ENCODE results near the gene TEX19.
A peak's percentile ranks its signal among the peaks of the same experiment; 100 is the strongest.

Gene TEX19

GRCh38 chr17:82332669-82333278 lies 26.3 kb upstream of the TEX19 start:
- no peak for TF ChIP-seq CTCF (conservative IDR thresholded peaks at IDR 0.05; ENCODE audit: control insufficient read depth, insufficient read depth, low read depth, low read length)
- peak overlapping the region; percentile 58 for H3K4me3 ChIP-seq (ENCODE audit: control insufficient read depth, low read depth, low read length)

GRCh38 chr17:82333279-82334171 lies 25.5 kb upstream of the TEX19 start, which contains the start of gene SECTM1:
SECTM1 (minus strand) TSS chr17:82333766; CDS start chr17:82327240, 6,526 bp downstream.
- TF ChIP-seq CTCF (conservative IDR thresholded peaks at IDR 0.05; ENCODE audit: control insufficient read depth, insufficient read depth, low read depth, low read length) = no peak
- peak within 1 kb of the TSS; percentile 58 for H3K4me3 ChIP-seq (ENCODE audit: control insufficient read depth, low read depth, low read length)
- peak; percentile 34 for DNase-seq (ENCODE audit: low read depth)

More at GRCh38 chr17:82332669-82333278, 26.3 kb upstream of the TEX19 start:
- DNase-seq (ENCODE audit: low read depth) = peak; percentile 61

GRCh38 chr17:82334204-82334621 lies 24.8 kb upstream of the TEX19 start:
- H3K4me3 ChIP-seq (ENCODE audit: control insufficient read depth, low read depth, low read length) = no peak overlapping the region
- no peak for TF ChIP-seq CTCF (conservative IDR thresholded peaks at IDR 0.05; ENCODE audit: control insufficient read depth, insufficient read depth, low read depth, low read length)
- no peak for DNase-seq (ENCODE audit: low read depth)

- peak overlapping the region; percentile 39 for H3K4me3 ChIP-seq (ENCODE audit: control insufficient read depth, low read depth, low read length)
- TF ChIP-seq CTCF (conservative IDR thresholded peaks at IDR 0.05; ENCODE audit: control insufficient read depth, insufficient read depth, low read depth, low read length) = no peak
- DNase-seq (ENCODE audit: low read depth) = no peak
Observed at GRCh38 chr17:82334622-82335394, 24.2 kb upstream of the TEX19 start.

- no peak for TF ChIP-seq CTCF (conservative IDR thresholded peaks at IDR 0.05; ENCODE audit: control insufficient read depth, insufficient read depth, low read depth, low read length)
- H3K4me3 ChIP-seq (ENCODE audit: control insufficient read depth, low read depth, low read length) = peak overlapping the region; percentile 44
- peak; percentile 75 for DNase-seq (ENCODE audit: low read depth)
Observed at GRCh38 chr17:82338858-82339633, 20.0 kb upstream of the TEX19 start.

All from fibroblast of mammary gland (primary cell).